GM23338 (cell line): ENCODE results near the gene MRC2. TPM values are rescaled to one million over a fixed set of nuclear protein-coding genes. Genes with fewer than 3 reads are reported as not detected.

Source experiments
- ATAC-seq: fragments of 200-7000 bp; cut with Tn5 transposase; 3 replicates; pipeline ENCODE4 v1.9.1; 2020
- DNase-seq: peaks from one replicate; pipeline ENCODE4 v3.0.0-alpha.2; 2015; ENCODE audit warnings: low spot score
- H2AFZ ChIP-seq: fragments of 200-600 bp; sonication (generic); 2 replicates; pipeline ENCODE4 v1.8.0; 2016; ENCODE audit warnings: antibody characterized with exemption, mild to moderate bottlenecking, moderate library complexity
- H3F3A ChIP-seq: fragments of 200-600 bp; sonication (generic); replicated peaks from 2 replicates; pipeline ENCODE4 v1.8.0; 2017; ENCODE audit warnings: antibody characterized with exemption, mixed run types, low read depth
- H3K27ac ChIP-seq: fragments of 200-600 bp; sonication (generic); 2 replicates; pipeline ENCODE4 v1.6.1; 2016; ENCODE audit warnings: low read depth
- H3K27me3 ChIP-seq: fragments of 200-600 bp; sonication (generic); 2 replicates; pipeline ENCODE4 v1.8.0; 2016; ENCODE audit warnings: mild to moderate bottlenecking, mixed run types, moderate library complexity; ENCODE audit not compliant: insufficient read depth
- H3K36me3 ChIP-seq: fragments of 200-600 bp; sonication (generic); 2 replicates; pipeline ENCODE4 v1.8.0; 2016; ENCODE audit warnings: mild to moderate bottlenecking; ENCODE audit not compliant: insufficient read depth
- H3K4me1 ChIP-seq: fragments of 200-600 bp; sonication (generic); 2 replicates; pipeline ENCODE4 v1.8.0; 2016; ENCODE audit warnings: mild to moderate bottlenecking, moderate library complexity; ENCODE audit not compliant: insufficient read depth
- H3K4me2 ChIP-seq: fragments of 200-600 bp; sonication (generic); 2 replicates; pipeline ENCODE4 v1.7.1; 2017; ENCODE audit warnings: mixed run types
- H3K4me3 ChIP-seq: fragments of 200-600 bp; sonication (generic); 2 replicates; pipeline ENCODE4 v1.6.1; 2016; ENCODE audit warnings: mixed run types
- H3K79me2 ChIP-seq: fragments of 200-600 bp; sonication (generic); replicated peaks from 2 replicates; pipeline ENCODE4 v1.8.0; 2017; ENCODE audit warnings: mild to moderate bottlenecking; ENCODE audit not compliant: insufficient read depth
- H3K9me2 ChIP-seq: fragments of 200-600 bp; sonication (generic); 2 replicates; pipeline ENCODE4 v1.8.0; 2017; ENCODE audit not compliant: insufficient read depth
- H4K20me1 ChIP-seq: fragments of 200-600 bp; sonication (generic); replicated peaks from 2 replicates; pipeline ENCODE4 v1.8.0; 2017; ENCODE audit warnings: mild to moderate bottlenecking; ENCODE audit not compliant: insufficient read depth
- H3K27ac Mint-ChIP-seq: 2 replicates; pipeline ENCODE4 v1.8.0; 2020; ENCODE audit warnings: inconsistent platforms, mild to moderate bottlenecking, moderate library complexity, mixed read lengths
- H3K27me3 Mint-ChIP-seq: 3 replicates; pipeline ENCODE4 v1.8.0; 2022; ENCODE audit warnings: low read depth, mild to moderate bottlenecking, moderate library complexity, mixed read lengths, inconsistent platforms; ENCODE audit not compliant: insufficient read depth, poor library complexity
- H3K36me3 Mint-ChIP-seq: 3 replicates; pipeline ENCODE4 v1.8.0; 2021; ENCODE audit warnings: low read depth, mild to moderate bottlenecking, inconsistent platforms, moderate library complexity, mixed read lengths
- H3K4me1 Mint-ChIP-seq: 3 replicates; pipeline ENCODE4 v1.8.0; 2020; ENCODE audit warnings: mild to moderate bottlenecking, inconsistent platforms, mixed read lengths
- H3K4me3 Mint-ChIP-seq: 3 replicates; pipeline ENCODE4 v1.8.0; 2021; ENCODE audit warnings: moderate library complexity, mild to moderate bottlenecking, inconsistent platforms, mixed read lengths
- H3K9me3 Mint-ChIP-seq: 3 replicates; pipeline ENCODE4 v1.8.0; 2020; ENCODE audit warnings: moderate library complexity, mild to moderate bottlenecking, inconsistent platforms, mixed read lengths
- CREB1 ChIP-seq: fragments of 250-450 bp; sonication (Bioruptor Pico); IDR thresholded peaks from 2 replicates; pipeline ENCODE4 v1.5.0; 2020; ENCODE audit warnings: low read depth, mild to moderate bottlenecking, moderate library complexity
- ETS1 ChIP-seq: IDR thresholded peaks from 2 replicates; pipeline ENCODE4 v1.6.1; 2016; ENCODE audit warnings: antibody characterized with exemption
- POLR2AphosphoS5 ChIP-seq: IDR thresholded peaks from 2 replicates; pipeline ENCODE4 v1.6.1; 2016; ENCODE audit warnings: antibody characterized with exemption, low read depth
- ZNF114 ChIP-seq: fragments of 250-450 bp; sonication (Bioruptor Pico); IDR thresholded peaks from 2 replicates; pipeline ENCODE4 v1.5.0; 2020; ENCODE audit warnings: mild to moderate bottlenecking, moderate library complexity
- polyA plus RNA-seq: library from polyadenylated mRNA; unstranded; fragments of >200 nt; fragmentation: Nextera tagmentation; extraction: Ambion mirVana; gene quantifications from 2 replicates; pipeline ENCODE4 v1.2.1, GENCODE V29; 2016
- total RNA-seq: library from RNA; depleted of rRNA; stranded (reverse); fragments of >200 nt; shearing (Covaris generic); gene quantifications from 2 replicates; pipeline ENCODE4 v1.2.3, GENCODE V29; 2014
- TF ChIP-seq, protein P1 (sequence below): fragments of 250-450 bp; sonication (Bioruptor Pico); IDR thresholded peaks from 2 replicates; pipeline ENCODE4 v1.5.0; 2020; ENCODE audit warnings: mild to moderate bottlenecking, moderate library complexity
- TF ChIP-seq, protein P2 (sequence below): IDR thresholded peaks from one replicate; pipeline ENCODE4 v1.6.1; 2018; ENCODE audit warnings: antibody characterized with exemption; ENCODE audit not compliant: unreplicated experiment

MRC2 gene
- total and polyA plus RNA-seq, 2 experiments from 2014 or later = 8.0 to 38.6 TPM

DNA sequence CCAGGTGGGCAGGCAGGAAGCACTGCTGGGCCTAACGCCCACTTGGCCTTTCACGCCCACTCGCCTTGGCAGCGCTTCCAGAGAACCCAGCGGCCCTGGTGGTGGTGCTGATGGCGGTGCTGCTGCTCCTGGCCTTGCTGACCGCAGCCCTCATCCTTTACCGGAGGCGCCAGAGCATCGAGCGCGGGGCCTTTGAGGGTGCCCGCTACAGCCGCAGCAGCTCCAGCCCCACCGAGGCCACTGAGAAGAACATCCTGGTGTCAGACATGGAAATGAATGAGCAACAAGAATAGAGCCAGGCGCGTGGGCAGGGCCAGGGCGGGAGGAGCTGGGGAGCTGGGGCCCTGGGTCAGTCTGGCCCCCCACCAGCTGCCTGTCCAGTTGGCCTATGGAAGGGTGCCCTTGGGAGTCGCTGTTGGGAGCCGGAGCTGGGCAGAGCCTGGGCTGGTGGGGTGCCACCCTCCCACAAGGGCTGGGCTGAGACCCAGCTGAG lies 64.7 kb downstream of the MRC2 start:
- Histone ChIP-seq H3K79me2 (no peaks in the 10 kb centered on the region), H3K36me3 (no peaks in the 10 kb centered on the region), H3K9me2 (no peaks in the 10 kb centered on the region), H2AFZ (no peak overlapping the region), H4K20me1 (no peaks in the 10 kb centered on the region), H3K4me3 (no peak overlapping the region), H3F3A (no peaks in the 10 kb centered on the region), H3K4me2 (no peak overlapping the region), H3K27ac (no peak overlapping the region), H3K27me3 (no peaks in the 10 kb centered on the region), H3K4me1 (peaks cover 4% of the 10 kb centered on the region; the same call in 1 of the 2 replicates)
- ATAC-seq = no peak
- Mint-ChIP-seq H3K9me3 (no peaks in the 10 kb centered on the region; the same call in 2 of the 3 replicates), H3K4me3 (no peak overlapping the region), H3K27me3 (peaks cover 12% of the 10 kb centered on the region), H3K27ac (no peak overlapping the region), H3K4me1 (peaks cover 16% of the 10 kb centered on the region), H3K36me3 (peaks cover 3% of the 10 kb centered on the region; the same call in 1 of the 3 replicates)
- no peak for DNase-seq
- TF ChIP-seq, protein P1, sequence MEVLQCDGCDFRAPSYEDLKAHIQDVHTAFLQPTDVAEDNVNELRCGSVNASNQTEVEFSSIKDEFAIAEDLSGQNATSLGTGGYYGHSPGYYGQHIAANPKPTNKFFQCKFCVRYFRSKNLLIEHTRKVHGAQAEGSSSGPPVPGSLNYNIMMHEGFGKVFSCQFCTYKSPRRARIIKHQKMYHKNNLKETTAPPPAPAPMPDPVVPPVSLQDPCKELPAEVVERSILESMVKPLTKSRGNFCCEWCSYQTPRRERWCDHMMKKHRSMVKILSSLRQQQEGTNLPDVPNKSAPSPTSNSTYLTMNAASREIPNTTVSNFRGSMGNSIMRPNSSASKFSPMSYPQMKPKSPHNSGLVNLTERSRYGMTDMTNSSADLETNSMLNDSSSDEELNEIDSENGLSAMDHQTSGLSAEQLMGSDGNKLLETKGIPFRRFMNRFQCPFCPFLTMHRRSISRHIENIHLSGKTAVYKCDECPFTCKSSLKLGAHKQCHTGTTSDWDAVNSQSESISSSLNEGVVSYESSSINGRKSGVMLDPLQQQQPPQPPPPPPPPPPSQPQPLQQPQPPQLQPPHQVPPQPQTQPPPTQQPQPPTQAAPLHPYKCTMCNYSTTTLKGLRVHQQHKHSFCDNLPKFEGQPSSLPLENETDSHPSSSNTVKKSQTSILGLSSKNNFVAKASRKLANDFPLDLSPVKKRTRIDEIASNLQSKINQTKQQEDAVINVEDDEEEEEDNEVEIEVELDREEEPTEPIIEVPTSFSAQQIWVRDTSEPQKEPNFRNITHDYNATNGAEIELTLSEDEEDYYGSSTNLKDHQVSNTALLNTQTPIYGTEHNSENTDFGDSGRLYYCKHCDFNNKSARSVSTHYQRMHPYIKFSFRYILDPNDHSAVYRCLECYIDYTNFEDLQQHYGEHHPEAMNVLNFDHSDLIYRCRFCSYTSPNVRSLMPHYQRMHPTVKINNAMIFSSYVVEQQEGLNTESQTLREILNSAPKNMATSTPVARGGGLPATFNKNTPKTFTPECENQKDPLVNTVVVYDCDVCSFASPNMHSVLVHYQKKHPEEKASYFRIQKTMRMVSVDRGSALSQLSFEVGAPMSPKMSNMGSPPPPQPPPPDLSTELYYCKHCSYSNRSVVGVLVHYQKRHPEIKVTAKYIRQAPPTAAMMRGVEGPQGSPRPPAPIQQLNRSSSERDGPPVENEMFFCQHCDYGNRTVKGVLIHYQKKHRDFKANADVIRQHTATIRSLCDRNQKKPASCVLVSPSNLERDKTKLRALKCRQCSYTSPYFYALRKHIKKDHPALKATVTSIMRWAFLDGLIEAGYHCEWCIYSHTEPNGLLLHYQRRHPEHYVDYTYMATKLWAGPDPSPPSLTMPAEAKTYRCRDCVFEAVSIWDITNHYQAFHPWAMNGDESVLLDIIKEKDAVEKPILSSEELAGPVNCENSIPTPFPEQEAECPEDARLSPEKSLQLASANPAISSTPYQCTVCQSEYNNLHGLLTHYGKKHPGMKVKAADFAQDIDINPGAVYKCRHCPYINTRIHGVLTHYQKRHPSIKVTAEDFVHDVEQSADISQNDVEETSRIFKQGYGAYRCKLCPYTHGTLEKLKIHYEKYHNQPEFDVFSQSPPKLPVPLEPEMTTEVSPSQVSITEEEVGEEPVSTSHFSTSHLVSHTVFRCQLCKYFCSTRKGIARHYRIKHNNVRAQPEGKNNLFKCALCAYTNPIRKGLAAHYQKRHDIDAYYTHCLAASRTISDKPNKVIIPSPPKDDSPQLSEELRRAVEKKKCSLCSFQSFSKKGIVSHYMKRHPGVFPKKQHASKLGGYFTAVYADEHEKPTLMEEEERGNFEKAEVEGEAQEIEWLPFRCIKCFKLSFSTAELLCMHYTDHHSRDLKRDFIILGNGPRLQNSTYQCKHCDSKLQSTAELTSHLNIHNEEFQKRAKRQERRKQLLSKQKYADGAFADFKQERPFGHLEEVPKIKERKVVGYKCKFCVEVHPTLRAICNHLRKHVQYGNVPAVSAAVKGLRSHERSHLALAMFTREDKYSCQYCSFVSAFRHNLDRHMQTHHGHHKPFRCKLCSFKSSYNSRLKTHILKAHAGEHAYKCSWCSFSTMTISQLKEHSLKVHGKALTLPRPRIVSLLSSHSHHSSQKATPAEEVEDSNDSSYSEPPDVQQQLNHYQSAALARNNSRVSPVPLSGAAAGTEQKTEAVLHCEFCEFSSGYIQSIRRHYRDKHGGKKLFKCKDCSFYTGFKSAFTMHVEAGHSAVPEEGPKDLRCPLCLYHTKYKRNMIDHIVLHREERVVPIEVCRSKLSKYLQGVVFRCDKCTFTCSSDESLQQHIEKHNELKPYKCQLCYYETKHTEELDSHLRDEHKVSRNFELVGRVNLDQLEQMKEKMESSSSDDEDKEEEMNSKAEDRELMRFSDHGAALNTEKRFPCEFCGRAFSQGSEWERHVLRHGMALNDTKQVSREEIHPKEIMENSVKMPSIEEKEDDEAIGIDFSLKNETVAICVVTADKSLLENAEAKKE (CRISPR knock-in tag) = no peak
- TF ChIP-seq ETS1 (no peak), CREB1 (CRISPR knock-in tag) (no peak), POLR2AphosphoS5 (no peak), ZNF114 (no peak)
- TF ChIP-seq, protein P2, sequence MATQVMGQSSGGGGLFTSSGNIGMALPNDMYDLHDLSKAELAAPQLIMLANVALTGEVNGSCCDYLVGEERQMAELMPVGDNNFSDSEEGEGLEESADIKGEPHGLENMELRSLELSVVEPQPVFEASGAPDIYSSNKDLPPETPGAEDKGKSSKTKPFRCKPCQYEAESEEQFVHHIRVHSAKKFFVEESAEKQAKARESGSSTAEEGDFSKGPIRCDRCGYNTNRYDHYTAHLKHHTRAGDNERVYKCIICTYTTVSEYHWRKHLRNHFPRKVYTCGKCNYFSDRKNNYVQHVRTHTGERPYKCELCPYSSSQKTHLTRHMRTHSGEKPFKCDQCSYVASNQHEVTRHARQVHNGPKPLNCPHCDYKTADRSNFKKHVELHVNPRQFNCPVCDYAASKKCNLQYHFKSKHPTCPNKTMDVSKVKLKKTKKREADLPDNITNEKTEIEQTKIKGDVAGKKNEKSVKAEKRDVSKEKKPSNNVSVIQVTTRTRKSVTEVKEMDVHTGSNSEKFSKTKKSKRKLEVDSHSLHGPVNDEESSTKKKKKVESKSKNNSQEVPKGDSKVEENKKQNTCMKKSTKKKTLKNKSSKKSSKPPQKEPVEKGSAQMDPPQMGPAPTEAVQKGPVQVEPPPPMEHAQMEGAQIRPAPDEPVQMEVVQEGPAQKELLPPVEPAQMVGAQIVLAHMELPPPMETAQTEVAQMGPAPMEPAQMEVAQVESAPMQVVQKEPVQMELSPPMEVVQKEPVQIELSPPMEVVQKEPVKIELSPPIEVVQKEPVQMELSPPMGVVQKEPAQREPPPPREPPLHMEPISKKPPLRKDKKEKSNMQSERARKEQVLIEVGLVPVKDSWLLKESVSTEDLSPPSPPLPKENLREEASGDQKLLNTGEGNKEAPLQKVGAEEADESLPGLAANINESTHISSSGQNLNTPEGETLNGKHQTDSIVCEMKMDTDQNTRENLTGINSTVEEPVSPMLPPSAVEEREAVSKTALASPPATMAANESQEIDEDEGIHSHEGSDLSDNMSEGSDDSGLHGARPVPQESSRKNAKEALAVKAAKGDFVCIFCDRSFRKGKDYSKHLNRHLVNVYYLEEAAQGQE = no peak
